HG03378 (cell line): ENCODE data around the gene CRYGB.
"Not testable (repeated sequence)": the region's sequence is repeated elsewhere in the genome, so short reads cannot be mapped to it uniquely, and the experiment has no call there.

Experiments
- ATAC-seq: cut with Tn5 transposase; IDR thresholded peaks from one replicate; pipeline ENCODE4 v1.9.1; 2021; ENCODE audit warnings: mild to moderate bottlenecking, moderate library complexity; ENCODE audit not compliant: unreplicated experiment

CRYGB gene

DNA sequence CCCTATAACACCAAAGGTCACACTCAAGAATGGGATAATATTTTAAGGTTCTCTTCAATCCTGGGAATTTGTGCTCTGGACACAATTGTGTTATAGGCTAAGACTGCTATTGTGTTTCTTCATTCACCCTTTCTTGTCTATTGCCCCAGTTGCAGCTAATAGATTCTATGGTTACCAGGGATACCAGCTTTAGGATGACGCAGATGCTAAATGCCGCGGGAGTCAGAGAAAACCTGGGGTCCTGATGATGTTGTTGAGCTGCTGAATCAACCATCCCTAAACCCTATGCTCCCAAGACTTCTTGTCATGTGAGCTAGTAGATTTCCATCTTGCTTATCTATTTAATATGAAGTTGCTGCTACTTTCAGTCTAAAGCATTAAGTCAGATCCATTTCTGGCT, 27.0 kb downstream of the CRYGB start:
- ATAC-seq, result no peak

DNA sequence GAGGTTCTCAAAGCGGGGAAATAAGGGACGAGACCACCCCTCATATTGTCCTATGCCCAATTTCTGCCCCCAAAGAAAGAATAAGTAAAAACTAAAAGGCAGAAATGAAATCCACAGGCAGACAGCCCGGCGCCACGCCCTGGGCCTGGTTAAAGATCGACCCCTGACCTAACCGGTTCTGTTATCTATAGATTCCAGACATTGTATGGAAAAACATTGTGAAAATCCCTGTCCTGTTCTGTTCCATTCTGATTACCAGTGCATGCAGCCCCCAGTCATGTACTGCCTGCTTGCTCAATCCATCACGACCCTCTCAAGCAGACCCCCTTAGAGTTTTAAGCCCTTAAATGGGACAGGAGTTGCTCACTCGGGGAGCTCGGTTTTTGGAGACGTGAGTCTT, 28.6 kb downstream of the CRYGB start:
- ATAC-seq, result not testable (repeated sequence)

DNA sequence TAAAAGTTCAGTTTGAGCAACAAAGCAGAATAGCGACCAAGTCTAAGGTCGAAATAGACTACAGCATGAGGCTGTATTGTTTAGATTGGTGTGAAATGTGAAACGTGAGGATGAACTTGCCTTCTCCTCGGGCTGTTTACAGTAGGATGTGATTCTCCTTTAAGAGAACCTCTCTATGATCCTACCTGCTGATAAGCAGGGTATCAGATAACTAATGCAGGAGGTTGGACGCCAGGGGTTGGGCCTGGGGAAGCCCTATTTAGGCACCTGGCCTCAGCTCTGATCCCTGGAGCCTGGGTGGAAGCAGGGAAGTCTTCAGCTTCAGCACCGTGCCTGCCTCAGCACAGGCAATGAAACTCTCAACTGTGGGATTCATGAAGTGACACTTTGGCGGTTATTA, 33.0 kb downstream of the CRYGB start:
- ATAC-seq, result no peak

DNA sequence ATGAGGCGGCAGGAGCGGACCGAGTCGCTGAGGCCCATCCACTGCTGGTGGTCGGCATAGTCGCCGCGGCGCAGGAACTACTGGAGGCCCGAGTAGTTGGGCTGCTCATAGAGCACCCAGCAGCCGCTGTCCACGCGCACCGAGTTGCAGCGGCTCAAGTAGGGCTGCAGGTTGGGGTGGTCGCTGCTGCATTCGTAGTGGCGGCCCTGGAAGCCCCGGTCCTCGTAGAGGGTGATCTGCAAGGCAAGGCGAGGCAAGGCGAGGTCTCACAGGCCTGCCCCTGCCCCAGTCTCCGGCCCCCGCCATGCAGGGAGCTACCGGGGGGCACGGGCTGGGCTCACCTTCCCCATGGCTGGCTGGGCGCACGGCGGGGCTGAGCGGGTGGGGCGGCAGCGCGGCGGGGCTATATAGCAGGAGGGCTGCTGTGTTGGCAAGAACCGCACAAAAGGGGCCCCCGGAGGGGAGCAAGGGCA, 33.6 kb downstream of the CRYGB start:
- ATAC-seq, result not testable (repeated sequence)

DNA sequence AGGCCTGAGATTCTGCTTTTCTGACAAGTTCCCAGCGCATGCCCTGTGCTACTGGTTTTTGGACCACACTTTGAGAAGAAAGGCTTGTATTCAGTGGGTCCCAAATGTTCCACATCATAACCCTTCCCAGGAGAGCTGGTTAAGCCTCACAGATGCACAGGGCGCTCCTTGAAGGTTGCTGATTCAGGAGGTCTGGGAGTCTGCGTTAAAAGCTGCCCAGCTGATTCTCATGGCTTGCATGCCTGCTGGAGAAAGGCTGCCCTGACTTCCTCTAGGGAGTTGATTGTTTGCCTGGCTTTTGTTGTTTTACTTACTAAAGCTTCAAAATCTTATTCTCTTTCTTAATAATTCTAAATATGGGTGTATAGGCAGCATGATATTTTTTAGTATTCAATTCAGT, 42.3 kb downstream of the CRYGB start:
- ATAC-seq, result no peak

DNA sequence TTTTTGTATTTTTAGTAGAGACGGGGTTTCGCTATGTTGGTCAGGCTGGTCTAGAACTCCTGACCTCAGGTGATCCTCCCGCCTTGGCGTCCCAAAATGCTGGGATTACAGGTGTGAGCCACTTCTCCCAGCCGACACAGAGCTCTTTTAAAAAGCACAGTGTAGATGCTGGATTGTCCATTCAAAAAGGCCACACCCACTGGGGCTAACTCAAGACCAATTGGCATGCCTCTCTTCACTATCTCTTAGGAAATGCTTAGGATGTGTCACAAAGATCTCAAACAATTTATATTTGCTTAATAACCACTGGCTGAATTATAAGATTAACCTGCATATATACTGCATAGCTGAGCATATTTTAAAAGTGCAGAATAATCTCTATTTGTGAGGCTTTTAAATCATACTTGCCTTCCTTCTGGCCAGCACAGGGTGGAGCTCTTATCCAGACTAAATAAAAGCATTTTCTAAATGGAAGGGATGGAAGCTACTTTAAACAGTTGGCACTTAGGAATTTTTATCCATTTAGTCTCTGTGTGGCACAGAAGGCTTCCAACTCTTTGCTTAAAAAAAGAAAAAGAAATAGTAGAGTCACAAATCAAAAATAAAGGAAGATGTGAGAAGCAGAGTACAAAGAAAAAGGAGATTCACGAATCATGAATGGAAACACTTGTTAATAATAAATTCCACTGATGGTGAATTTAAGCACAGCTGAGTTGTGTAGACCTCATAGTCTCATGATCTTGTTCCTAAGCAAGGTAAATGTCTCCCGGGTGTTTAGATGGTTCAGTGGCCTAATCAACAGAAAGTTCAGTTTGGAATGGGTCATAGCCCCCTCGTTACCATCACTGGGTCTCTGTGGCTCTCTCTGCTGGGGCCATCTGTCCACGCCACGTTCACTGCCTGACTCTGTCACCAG, 44.0 kb downstream of the CRYGB start:
- no peak for ATAC-seq

DNA sequence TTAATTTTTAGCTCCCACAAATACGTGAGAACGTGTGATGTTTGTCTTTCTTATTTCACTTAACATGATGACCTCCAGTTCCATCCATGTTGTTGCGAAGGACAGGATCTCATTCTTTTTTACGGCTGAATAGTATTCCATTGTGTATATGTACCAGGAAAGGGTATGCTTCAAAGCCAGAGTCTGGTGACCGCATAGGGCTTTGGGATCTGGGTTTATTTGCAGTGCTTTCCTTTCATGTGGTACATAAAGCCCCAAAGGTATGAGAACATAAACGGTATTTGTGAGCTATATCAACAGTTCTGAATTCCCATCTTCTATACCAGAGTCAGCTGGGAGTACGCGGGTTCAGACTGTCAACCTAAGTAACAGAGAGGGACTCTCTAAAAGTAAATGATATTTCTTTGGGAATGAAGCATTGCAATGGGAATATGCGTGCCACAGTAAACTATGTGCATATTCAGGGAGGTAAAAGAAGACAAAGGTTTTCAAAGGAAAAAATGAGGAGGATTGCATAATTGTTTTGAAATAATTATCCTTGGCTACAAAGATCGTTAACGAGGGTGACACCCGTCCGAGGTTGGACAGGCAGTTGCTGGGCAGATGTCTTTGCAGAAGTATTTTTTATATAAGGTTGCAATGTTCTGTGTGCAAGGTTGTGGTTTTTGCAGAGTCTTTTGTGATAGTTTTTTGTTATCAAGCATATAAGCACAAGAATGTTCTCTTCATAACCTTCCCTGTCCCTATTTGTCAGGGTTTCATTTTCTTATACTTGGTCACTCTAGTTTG, 46.1 kb downstream of the CRYGB start:
- ATAC-seq, result no peak

DNA sequence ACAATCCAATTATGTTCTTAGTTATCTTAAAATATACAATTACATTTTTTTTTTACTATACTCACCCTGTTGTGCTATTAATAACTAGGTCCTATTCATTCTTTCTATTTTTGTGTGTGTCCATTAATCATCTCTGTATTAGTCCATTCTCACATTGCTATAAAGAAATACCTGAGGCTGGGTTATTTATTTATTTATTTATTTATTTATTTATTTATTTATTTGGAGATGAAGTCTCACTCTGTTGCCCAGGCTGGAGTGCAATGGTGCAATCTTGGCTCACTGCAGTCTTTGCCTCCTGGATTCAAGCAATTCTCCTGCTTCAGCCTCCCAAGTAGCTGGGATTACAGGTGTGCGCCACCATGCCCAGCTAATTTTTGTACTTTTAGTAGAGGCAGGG, 47.3 kb downstream of the CRYGB start:
- ATAC-seq, result not testable (repeated sequence)

DNA sequence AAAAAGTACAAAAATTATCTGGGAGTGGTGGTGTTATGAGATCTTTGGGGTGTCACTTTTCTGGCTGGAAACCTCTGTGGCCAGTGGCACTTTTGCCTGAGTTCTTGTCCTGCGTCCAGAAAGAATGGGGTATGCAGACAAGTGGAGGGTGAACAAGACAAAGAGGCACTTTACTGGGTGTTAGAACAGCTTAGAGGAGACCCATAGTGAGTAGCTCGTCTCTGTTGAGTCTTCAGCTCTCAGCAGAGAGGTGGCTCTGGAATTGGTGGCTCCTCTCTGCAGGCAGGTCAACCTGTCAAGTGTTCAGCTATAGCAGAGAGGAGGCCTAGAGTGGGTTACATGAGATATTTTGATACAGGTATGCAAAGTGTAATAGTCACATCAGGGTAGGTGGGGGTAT, 47.7 kb downstream of the CRYGB start:
- no peak for ATAC-seq

DNA sequence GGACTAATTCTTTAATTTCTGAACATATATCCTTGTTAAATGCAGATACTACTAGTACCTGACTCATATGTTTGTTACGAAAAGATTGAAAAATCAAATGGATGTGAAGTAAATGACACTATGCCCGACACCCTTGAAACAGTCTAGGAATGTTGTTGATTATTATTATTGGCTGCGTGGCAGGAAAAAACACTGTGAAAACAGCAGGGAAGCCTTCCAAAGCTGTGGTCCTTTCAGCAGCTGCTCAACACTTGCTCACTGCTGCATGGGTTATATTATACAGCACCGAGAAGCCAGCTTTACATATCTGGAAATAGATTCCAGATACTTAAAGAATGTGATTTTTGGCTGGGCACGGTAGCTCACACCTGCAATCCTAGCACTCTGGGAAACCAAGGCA, 48.2 kb downstream of the CRYGB start:
- ATAC-seq, result no peak

DNA sequence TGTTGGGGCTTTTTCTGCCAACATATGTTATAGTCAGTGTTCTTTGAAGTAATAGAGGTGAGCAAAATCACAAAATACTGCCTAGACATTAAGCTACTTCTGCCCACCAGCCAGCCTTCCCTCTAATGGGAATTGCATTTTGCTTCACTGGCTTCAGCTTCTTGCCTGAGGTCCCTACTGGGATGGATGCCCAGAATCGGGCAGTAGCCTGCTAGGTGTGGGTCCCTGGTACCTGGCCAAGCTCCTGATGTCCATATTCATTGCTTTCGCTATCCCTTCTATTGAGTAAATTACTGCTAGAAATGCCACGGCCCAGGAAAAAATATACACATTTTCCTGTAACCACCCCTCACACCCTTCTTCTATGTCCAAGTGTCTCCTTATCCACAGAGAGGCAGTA, 48.6 kb downstream of the CRYGB start:
- no peak for ATAC-seq

DNA sequence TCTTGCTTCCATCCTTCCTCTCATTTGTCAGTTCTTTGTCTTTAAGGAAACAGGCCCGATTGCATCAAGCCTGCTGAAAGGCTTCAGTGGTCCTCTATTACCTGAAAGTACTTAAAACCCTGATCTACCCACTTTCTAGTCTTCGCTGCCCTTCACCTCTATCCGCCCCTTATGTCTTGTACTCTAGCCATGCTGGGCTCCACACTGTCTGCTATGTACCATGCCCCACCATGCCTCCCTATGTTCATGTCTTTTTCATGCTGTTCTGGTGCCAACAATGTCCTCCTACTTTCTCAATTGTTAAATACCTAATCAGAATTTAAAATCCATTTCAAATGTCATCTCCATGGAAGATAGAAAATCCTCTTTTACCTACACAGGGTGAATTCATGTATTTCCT, 49.9 kb downstream of the CRYGB start:
- ATAC-seq, result no peak

DNA sequence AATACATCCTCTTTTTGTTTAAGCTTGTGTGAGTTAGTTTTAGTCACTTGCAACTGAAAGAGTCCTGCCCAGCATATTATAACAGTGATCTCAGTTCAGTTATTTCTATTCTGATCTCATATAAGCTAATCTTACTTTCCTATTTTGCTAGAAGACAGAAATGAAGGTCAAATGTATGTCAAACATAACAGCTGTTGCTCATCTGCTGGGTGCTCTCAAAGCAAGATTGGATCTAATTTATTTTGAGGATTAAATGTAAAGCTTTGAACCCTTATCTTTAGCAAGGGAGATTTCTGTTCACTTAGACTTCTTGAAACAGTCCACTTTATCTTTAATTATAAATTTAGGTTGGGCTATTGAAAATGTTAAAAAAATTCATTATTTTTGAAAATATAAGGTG, 52.8 kb downstream of the CRYGB start:
- no peak for ATAC-seq
